Right lobe of liver (tissue), 4 donors: Measurements from ENCODE around the gene PPM1L.

Experiments used
- CTCF ChIP-seq, 4 donors: fragments of 200-600 bp in 3 of 4; fragments of 450-650 bp in 1 of 4; IDR thresholded peaks; one replicate each; pipeline versions ENCODE4 v1.5.1 to v1.8.0; 2016 to 2022; ENCODE audit warnings: antibody characterized with exemption in 4 of 4, mild to moderate bottlenecking in 2 of 4
- POLR2A ChIP-seq: fragments of 450-650 bp; IDR thresholded peaks from one replicate; pipeline ENCODE4 v1.6.1; 2017; ENCODE audit warnings: antibody characterized with exemption, mild to moderate bottlenecking
- donor health status: DM: no; HTN: no; CAD: no.
- donor health status: DM: no; HTN: no; CAD: no.
- donor health status: DM: no; HTN: yes; CAD: no.

DNA sequence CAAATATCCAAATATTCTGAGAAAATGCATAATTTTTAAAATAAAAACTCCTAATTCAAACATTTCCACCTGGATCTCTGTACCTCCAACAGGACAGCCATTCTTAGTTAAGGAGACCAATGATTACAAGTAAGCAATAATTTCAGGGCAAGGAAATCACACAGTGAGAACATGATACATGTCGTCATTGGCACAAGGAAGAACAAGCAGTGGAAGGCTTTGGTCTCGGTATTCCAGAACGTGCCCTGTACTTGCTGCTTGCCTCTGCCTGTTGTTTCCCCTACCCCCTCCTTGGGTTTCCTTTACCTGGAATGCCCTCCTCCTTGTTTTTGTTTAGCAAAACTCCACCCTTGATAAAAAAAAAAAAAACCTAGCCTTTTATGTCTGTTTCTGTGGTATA, 72.8 kb downstream of the PPM1L start:
- TF ChIP-seq CTCF (IDR thresholded peaks at IDR 0.05) (no peak), POLR2A (no peak)
